Measurements from ENCODE around the gene UGT1A10.

DNA sequence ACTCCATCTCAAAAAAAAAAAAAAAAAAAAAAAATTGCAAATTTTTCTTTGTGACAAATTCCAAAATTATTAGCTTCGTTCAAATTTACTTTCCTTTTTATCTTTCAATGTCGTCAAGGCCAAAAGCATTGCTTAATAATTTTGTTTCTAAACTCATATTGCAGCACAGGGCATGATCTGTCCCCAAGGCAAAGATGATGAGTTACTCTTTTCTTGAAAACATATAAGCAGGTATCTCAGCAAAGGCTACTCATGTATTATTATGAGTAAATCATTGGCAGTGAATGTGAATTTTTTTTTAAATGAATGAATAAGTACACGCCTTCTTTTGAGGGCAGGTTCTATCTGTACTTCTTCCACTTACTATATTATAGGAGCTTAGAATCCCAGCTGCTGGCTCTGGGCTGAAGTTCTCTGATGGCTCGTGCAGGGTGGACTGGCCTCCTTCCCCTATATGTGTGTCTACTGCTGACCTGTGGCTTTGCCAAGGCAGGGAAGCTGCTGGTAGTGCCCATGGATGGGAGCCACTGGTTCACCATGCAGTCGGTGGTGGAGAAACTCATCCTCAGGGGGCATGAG, 45.4 kb downstream of the UGT1A10 start, which contains the start of gene UGT1A7:
- TF ChIP-seq, protein P1, sequence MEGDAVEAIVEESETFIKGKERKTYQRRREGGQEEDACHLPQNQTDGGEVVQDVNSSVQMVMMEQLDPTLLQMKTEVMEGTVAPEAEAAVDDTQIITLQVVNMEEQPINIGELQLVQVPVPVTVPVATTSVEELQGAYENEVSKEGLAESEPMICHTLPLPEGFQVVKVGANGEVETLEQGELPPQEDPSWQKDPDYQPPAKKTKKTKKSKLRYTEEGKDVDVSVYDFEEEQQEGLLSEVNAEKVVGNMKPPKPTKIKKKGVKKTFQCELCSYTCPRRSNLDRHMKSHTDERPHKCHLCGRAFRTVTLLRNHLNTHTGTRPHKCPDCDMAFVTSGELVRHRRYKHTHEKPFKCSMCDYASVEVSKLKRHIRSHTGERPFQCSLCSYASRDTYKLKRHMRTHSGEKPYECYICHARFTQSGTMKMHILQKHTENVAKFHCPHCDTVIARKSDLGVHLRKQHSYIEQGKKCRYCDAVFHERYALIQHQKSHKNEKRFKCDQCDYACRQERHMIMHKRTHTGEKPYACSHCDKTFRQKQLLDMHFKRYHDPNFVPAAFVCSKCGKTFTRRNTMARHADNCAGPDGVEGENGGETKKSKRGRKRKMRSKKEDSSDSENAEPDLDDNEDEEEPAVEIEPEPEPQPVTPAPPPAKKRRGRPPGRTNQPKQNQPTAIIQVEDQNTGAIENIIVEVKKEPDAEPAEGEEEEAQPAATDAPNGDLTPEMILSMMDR (IDR thresholded peaks at IDR 0.05; ENCODE audit: insufficient read depth, low read length): no peak
- no peak for TF ChIP-seq SPI1 (IDR thresholded peaks at IDR 0.05; ENCODE audit: borderline replicate concordance, low read depth)

All from HL-60 (cell line).